A673 (cell line): ENCODE measurements around the gene CAMK2G. TPM values are rescaled to one million over a fixed set of nuclear protein-coding genes. Genes with fewer than 3 reads are reported as not detected.
"Not testable (repeated sequence)": the region's sequence is repeated elsewhere in the genome, so short reads cannot be mapped to it uniquely, and the experiment has no call there.

Source experiments
- BruUV-seq: library from RNA; stranded (reverse); fragments of 400-500 nt; replicated peaks from 2 replicates; lab custom pipeline; 2021; lab: Mats Ljungman, UMichigan
- CTCF ChIA-PET: fragments of 300-600 bp; sonication (Branson Sonifier 250); formaldehyde crosslinking; loops from one replicate; lab custom pipeline; 2022; ENCODE audit warnings: antibody characterized with exemption; lab: Charles Lee
- POLR2A ChIA-PET: fragments of 300-600 bp; sonication (Branson Sonifier 250); formaldehyde crosslinking; loops from one replicate; lab custom pipeline; 2022; ENCODE audit warnings: antibody characterized with exemption; ENCODE audit not compliant: low non-redundant PET; lab: Charles Lee
- DNase-seq: peaks from one replicate; pipeline ENCODE4 v3.0.0-alpha.2; 2015; ENCODE audit warnings: low spot score
- H3K27ac ChIP-seq: fragments of 200-600 bp; sonication (generic); 2 replicates; pipeline ENCODE4 v1.5.1; 2016; ENCODE audit warnings: mixed run types, low read depth, mild to moderate bottlenecking, mixed read lengths, antibody characterized with exemption, low read length; ENCODE audit not compliant: poor library complexity, severe bottlenecking
- H3K27me3 ChIP-seq: fragments of 200-600 bp; sonication (generic); replicated peaks from 2 replicates; pipeline ENCODE4 v1.6.1; 2017; ENCODE audit warnings: mixed run types, low read depth, mild to moderate bottlenecking, mixed read lengths, antibody characterized with exemption, low read length; ENCODE audit not compliant: insufficient read depth, poor library complexity
- H3K36me3 ChIP-seq: fragments of 200-600 bp; sonication (generic); 2 replicates; pipeline ENCODE4 v1.6.1; 2016; ENCODE audit warnings: mixed run types, mild to moderate bottlenecking, mixed read lengths, antibody characterized with exemption, low read length; ENCODE audit not compliant: insufficient read depth, poor library complexity, severe bottlenecking
- H3K4me1 ChIP-seq: fragments of 200-600 bp; sonication (generic); 2 replicates; pipeline ENCODE4 v1.6.1; 2017; ENCODE audit warnings: mixed run types, mild to moderate bottlenecking, mixed read lengths, antibody characterized with exemption, low read length; ENCODE audit not compliant: insufficient read depth, poor library complexity, severe bottlenecking
- H3K4me3 ChIP-seq: fragments of 200-600 bp; sonication (generic); 2 replicates; pipeline ENCODE4 v1.5.1; 2016; ENCODE audit warnings: low read depth, mixed run types, mild to moderate bottlenecking, mixed read lengths, low read length; ENCODE audit not compliant: poor library complexity, severe bottlenecking
- H3K9me3 ChIP-seq: fragments of 200-600 bp; sonication (generic); 2 replicates; pipeline ENCODE4 v1.6.1; 2016; ENCODE audit warnings: mixed run types, low read depth, mild to moderate bottlenecking, mixed read lengths, antibody characterized with exemption, low read length; ENCODE audit not compliant: poor library complexity, severe bottlenecking
- EZH2 ChIP-seq: fragments of 200-600 bp; sonication (generic); IDR thresholded peaks from 2 replicates; pipeline ENCODE4 v1.6.1; 2017; ENCODE audit warnings: borderline replicate concordance, low read depth, mild to moderate bottlenecking, mixed read lengths, antibody characterized with exemption, low read length; ENCODE audit not compliant: poor library complexity, severe bottlenecking
- intact Hi-C: fragments of 100-400 bp; cut with micrococcal nuclease; formaldehyde crosslinking; loops from one replicate; pipeline ENCODE4 v1.10.0; 2022; ENCODE audit not compliant: unreplicated experiment
- total RNA-seq: library from RNA; stranded (reverse); gene quantifications from 2 replicates; pipeline ENCODE4 v1.2.3, GENCODE V29; 2021
- TF ChIP-seq, protein P1 (sequence below): fragments of 300-800, 200-600 bp; sonication (generic); conservative IDR thresholded peaks from 2 replicates; pipeline ENCODE4 v1.5.1; 2017; ENCODE audit warnings: low read depth, mild to moderate bottlenecking, antibody characterized with exemption, low read length, moderate library complexity, mixed read lengths

The CAMK2G gene
- total RNA-seq, 1 experiment from 2014 or later: 32.7 TPM

DNA sequence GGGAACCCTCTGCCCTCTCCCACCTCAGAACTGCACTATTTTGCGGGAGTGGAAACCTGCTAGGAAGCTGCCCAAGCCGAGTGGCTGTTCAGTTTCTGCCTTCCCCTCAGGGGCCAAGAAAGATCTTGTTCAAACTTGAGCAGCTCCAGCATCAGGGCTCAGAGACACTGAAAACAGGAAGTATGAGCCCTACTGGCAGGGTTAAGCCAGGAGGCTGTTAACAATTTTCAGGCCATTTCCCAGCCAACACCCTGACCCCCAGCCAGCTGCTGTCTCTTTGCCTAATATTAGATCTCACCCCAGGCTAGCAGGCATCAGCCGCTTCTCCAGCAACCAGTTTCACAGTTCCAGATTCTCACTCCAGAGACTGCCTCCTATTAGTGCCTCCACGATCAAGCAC, 45.7 kb upstream of the CAMK2G start:
- POLR2A ChIA-PET: no interaction called here
- CTCF ChIA-PET: no interaction called here
- Histone ChIP-seq H3K27me3 (no peaks in the 10 kb centered on the region), H3K4me3 (no peak overlapping the region), H3K4me1 (no peaks in the 10 kb centered on the region), H3K36me3 (no peaks in the 10 kb centered on the region), H3K27ac (no peak overlapping the region), H3K9me3 (no peaks in the 10 kb centered on the region)
- intact Hi-C loops: no loop called here
- BruUV-seq: no TSS peak
- TF ChIP-seq, protein P1, sequence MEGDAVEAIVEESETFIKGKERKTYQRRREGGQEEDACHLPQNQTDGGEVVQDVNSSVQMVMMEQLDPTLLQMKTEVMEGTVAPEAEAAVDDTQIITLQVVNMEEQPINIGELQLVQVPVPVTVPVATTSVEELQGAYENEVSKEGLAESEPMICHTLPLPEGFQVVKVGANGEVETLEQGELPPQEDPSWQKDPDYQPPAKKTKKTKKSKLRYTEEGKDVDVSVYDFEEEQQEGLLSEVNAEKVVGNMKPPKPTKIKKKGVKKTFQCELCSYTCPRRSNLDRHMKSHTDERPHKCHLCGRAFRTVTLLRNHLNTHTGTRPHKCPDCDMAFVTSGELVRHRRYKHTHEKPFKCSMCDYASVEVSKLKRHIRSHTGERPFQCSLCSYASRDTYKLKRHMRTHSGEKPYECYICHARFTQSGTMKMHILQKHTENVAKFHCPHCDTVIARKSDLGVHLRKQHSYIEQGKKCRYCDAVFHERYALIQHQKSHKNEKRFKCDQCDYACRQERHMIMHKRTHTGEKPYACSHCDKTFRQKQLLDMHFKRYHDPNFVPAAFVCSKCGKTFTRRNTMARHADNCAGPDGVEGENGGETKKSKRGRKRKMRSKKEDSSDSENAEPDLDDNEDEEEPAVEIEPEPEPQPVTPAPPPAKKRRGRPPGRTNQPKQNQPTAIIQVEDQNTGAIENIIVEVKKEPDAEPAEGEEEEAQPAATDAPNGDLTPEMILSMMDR: no peak
- TF ChIP-seq EZH2: no peak
- DNase-seq: peak; percentile 30

DNA sequence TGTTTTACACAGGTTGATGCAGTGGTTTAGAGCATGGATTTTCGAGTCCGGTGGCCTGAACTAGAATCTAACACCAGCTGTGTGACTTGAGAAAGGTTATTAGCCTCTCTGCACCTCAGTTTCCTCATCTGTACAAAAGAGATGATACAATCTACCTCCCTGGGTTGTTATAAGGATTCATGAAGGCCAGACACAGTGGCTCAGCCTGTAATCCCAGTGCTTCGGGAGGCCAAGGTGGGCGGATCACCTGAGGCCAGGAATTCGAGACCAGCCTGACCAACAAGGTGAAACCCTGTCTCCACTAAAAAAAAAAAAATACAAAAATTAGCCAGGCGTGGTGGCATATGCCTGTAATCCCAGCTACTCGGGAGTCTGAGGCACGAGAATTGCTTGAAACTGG, 45.1 kb upstream of the CAMK2G start:
- H3K36me3 ChIP-seq, DNase-seq, intact Hi-C loops, H3K4me1 ChIP-seq, H3K27ac ChIP-seq, H3K4me3 ChIP-seq, CTCF ChIA-PET, H3K27me3 ChIP-seq, BruUV-seq, H3K9me3 ChIP-seq: not testable (repeated sequence)
- POLR2A ChIA-PET: interaction anchor here (0.5 kb wide), 1 partner anchor 37 kb away, joined by 3 read pairs; no protein-coding TSS in a partner anchor

DNA sequence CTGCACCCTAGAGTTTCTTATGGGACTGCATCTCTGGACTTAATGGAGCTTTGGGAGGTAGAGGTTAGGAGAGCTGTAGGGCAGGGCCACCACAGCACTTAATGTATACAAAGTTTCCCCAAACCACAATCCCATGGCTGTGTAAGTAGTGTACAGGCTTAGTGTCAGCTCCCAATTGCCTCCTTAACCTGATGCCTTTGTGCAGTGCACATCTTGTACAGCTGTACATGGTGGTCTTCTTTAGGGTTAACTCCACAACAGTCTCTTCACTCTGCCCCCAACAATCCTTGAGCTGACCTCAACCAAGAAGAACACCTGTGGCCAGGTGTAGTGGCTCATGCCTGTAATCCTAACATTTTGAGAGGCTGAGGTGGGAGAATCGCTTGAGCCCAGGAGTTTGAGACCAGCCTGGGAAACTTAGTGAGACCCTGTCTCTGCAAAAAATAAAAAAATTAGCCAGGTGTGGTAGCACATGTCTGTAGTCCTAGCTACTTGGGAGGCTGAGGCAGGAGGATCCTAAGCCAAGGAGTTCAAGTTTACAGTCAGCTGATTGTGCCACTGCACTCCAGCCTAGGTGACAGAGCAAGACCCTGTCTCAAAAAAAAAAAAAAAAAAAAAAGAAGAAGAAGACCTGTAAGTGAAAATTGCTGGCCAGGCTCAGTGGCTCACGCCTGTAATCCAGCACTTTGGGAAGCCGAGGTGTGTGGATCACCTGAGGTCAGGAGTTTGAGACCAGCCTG, 43.4 kb upstream of the CAMK2G start:
- Histone ChIP-seq H3K9me3 (no peaks in the 10 kb centered on the region), H3K36me3 (no peaks in the 10 kb centered on the region), H3K4me1 (no peaks in the 10 kb centered on the region), H3K27me3 (no peaks in the 10 kb centered on the region), H3K4me3 (no peak overlapping the region), H3K27ac (no peak overlapping the region)
- POLR2A ChIA-PET: no interaction called here
- no peak for TF ChIP-seq EZH2
- TF ChIP-seq, protein P1: no peak
- intact Hi-C loops: no loop called here
- CTCF ChIA-PET: no interaction called here
- DNase-seq: no peak
- BruUV-seq: no TSS peak
